K562 (cell line): Measurements from ENCODE around the gene BCKDHB. TPM values are rescaled to one million over a fixed set of nuclear protein-coding genes. Genes with fewer than 3 reads are reported as not detected.

Experiments used
- ATAC-seq: fragments of 200-7000 bp; cut with Tn5 transposase; 3 replicates; pipeline ENCODE4 v1.9.1; 2020; ENCODE audit warnings: moderate library complexity
- BruUV-seq: library from RNA; stranded (reverse); fragments of 400-500 nt; replicated peaks from 2 replicates; lab custom pipeline; 2021; lab: Mats Ljungman, UMichigan
- CTCF ChIA-PET: fragments of 300-600 bp; formaldehyde crosslinking; extraction: SDS; loops from one replicate; lab custom pipeline; 2021; ENCODE audit warnings: low intra/inter-chr PET ratio; lab: Yijun Ruan, JAX
- POLR2A ChIA-PET: fragments of 300-600, 350-650 bp; sonication (Branson Sonifier 250); formaldehyde crosslinking; extraction: SDS; loops from one replicate; lab custom pipeline; 2021; ENCODE audit warnings: antibody characterized with exemption, inconsistent platforms; lab: Yijun Ruan, JAX
- DNase-seq, 4 experiments: peaks; one replicate each; pipeline versions ENCODE4 v3.0.0 to v3.0.0-alpha.2; 2011 to 2018; ENCODE audit warnings: low spot score in 3 of 4, mixed read lengths in 3 of 4; ENCODE audit errors: extremely low read depth in 1 of 4
- FAIRE-seq: peaks from 2 replicates; lab custom pipeline; 2011; peaks lifted over from hg19 to GRCh38; lab: Jason Lieb, UNC
- H2AFZ ChIP-seq: 2 replicates; pipeline ENCODE4 v1.6.0; 2011; ENCODE audit warnings: low read depth, low read length, control low read depth, inconsistent platforms
- H3K27ac ChIP-seq: fragments of 200-600 bp; 3 replicates; pipeline ENCODE4 v1.8.0; 2011; ENCODE audit warnings: low read depth, mild to moderate bottlenecking, control low read depth, inconsistent platforms, low read length, moderate library complexity, mixed read lengths; ENCODE audit errors: extremely low read depth
- H3K27me3 ChIP-seq, 2 experiments: fragments of 300-600 bp in 1 of 2; 2 replicates in 1 of 2; 3 replicates in 1 of 2; pipeline versions ENCODE4 v1.6.0 to v1.8.0; 2011; ENCODE audit warnings: inconsistent platforms in 2 of 2, low read length in 2 of 2, mild to moderate bottlenecking in 1 of 2, mixed read lengths in 1 of 2, moderate library complexity in 1 of 2; ENCODE audit not compliant: control insufficient read depth in 2 of 2, insufficient read depth in 2 of 2
- H3K36me3 ChIP-seq: fragments of 300-600 bp; 3 replicates; pipeline ENCODE4 v1.8.0; 2011; ENCODE audit warnings: mild to moderate bottlenecking, low read length, inconsistent platforms; ENCODE audit not compliant: control insufficient read depth, insufficient read depth
- H3K4me1 ChIP-seq, 2 experiments: fragments of 200-600 bp in 1 of 2; replicated peaks in 1 of 2; 2 replicates in 1 of 2; 3 replicates in 1 of 2; pipeline versions ENCODE4 v1.5.1 to v1.8.0; 2011; ENCODE audit warnings: inconsistent platforms in 2 of 2, low read length in 2 of 2, mild to moderate bottlenecking in 1 of 2, mixed read lengths in 1 of 2, moderate library complexity in 1 of 2; ENCODE audit not compliant: control insufficient read depth in 2 of 2, insufficient read depth in 2 of 2
- H3K4me2 ChIP-seq: 2 replicates; pipeline ENCODE4 v1.6.1; 2011; ENCODE audit warnings: low read length, control low read depth, inconsistent platforms, mixed read lengths; ENCODE audit not compliant: insufficient read depth
- H3K4me3 ChIP-seq: fragments of 200-600 bp; sonication (generic), shearing (Covaris generic); 2 replicates; pipeline ENCODE4 v1.5.1; 2016; ENCODE audit warnings: control low read depth, inconsistent platforms
- H3K79me2 ChIP-seq: fragments of 200-600 bp; 3 replicates; pipeline ENCODE4 v1.8.0; 2011; ENCODE audit warnings: low read length, inconsistent platforms; ENCODE audit not compliant: control insufficient read depth, insufficient read depth
- H3K9ac ChIP-seq, 2 experiments: 2 replicates each; pipeline versions ENCODE4 v1.6.0 to v1.6.1; 2011; ENCODE audit warnings: low read depth in 2 of 2, low read length in 2 of 2, control low read depth in 1 of 2, inconsistent platforms in 1 of 2, mild to moderate bottlenecking in 1 of 2, mixed read lengths in 1 of 2; ENCODE audit not compliant: insufficient read depth in 1 of 2
- H3K9me1 ChIP-seq: one replicate; pipeline ENCODE4 v1.6.0; 2011; ENCODE audit warnings: inconsistent platforms, mild to moderate bottlenecking, low read length, moderate library complexity; ENCODE audit not compliant: control insufficient read depth, insufficient read depth
- H3K9me3 ChIP-seq: replicated peaks from 2 replicates; pipeline ENCODE4 v1.5.1; 2011; ENCODE audit warnings: low read depth, low read length, inconsistent platforms; ENCODE audit not compliant: control insufficient read depth, insufficient read depth
- H4K20me1 ChIP-seq: replicated peaks from 2 replicates; pipeline ENCODE4 v1.6.1; 2011; ENCODE audit warnings: low read length, inconsistent platforms, mixed read lengths; ENCODE audit not compliant: control insufficient read depth, insufficient read depth
- CEBPG ChIP-seq, 3 experiments: fragments of 200-800 bp in 1 of 3; sonication (Bioruptor generic) in 1 of 3; sonication (generic) in 1 of 3; formaldehyde crosslinking in 1 of 3; IDR thresholded peaks in 2 of 3; conservative IDR thresholded peaks in 1 of 3; 2 replicates each; pipeline versions ENCODE4 v1.6.1 to v1.8.0; 2016 to 2022; ENCODE audit warnings: missing compliant biosample characterization in 2 of 3, missing genetic modification characterization in 2 of 3, mild to moderate bottlenecking in 1 of 3, missing genetic modification reagents in 1 of 3
- DMBX1 ChIP-seq: fragments of 250-450 bp; sonication (Bioruptor Pico); IDR thresholded peaks from 2 replicates; pipeline ENCODE4 v1.8.0; 2022; ENCODE audit warnings: inconsistent platforms, mild to moderate bottlenecking, moderate library complexity, borderline replicate concordance
- FIP1L1 ChIP-seq: fragments of 200-400 bp; formaldehyde crosslinking; IDR thresholded peaks from 2 replicates; pipeline ENCODE4 v1.6.1; 2018; ENCODE audit warnings: mild to moderate bottlenecking, low read depth, low read length; ENCODE audit not compliant: poor library complexity, severe bottlenecking
- NELFE ChIP-seq: IDR thresholded peaks from 2 replicates; pipeline ENCODE4 v1.6.1; 2011; ENCODE audit warnings: mild to moderate bottlenecking; ENCODE audit not compliant: insufficient read depth, insufficient read length
- PPARD ChIP-seq: fragments of 250-450 bp; sonication (Bioruptor Pico); IDR thresholded peaks from 2 replicates; pipeline ENCODE4 v1.8.0; 2022; ENCODE audit warnings: inconsistent platforms, mild to moderate bottlenecking, moderate library complexity
- THRA ChIP-seq: fragments of 450-650 bp; IDR thresholded peaks from 2 replicates; pipeline ENCODE4 v1.6.1; 2017; ENCODE audit warnings: mild to moderate bottlenecking, moderate library complexity
- U2AF1 ChIP-seq: fragments of 200-400 bp; formaldehyde crosslinking; optimal IDR thresholded peaks from 2 replicates; pipeline ENCODE3; 2017; ENCODE audit warnings: mild to moderate bottlenecking, low read depth, low read length, moderate library complexity
- YBX1 ChIP-seq: fragments of 450-650 bp; IDR thresholded peaks from 2 replicates; pipeline ENCODE4 v1.7.1; 2016; ENCODE audit warnings: mild to moderate bottlenecking
- ZC3H11A ChIP-seq: IDR thresholded peaks from 2 replicates; pipeline ENCODE4 v1.6.1; 2012; ENCODE audit warnings: low read depth, low read length, improper control_type of control experiment
- ZNF224 ChIP-seq: sonication (generic); formaldehyde crosslinking; IDR thresholded peaks from 2 replicates; pipeline ENCODE4 v1.8.0; 2022; ENCODE audit warnings: mild to moderate bottlenecking, missing genetic modification reagents
- ZNF436 ChIP-seq: fragments of 250-450, 450-650 bp; sonication (Bioruptor Pico); formaldehyde crosslinking; IDR thresholded peaks from 2 replicates; pipeline ENCODE4 v1.7.0; 2020; ENCODE audit warnings: mild to moderate bottlenecking
- ZNF764 ChIP-seq: fragments of 250-450 bp; sonication (Bioruptor Pico); IDR thresholded peaks from 2 replicates; pipeline ENCODE4 v1.4.0; 2020; ENCODE audit warnings: low read depth, mild to moderate bottlenecking, moderate library complexity
- WGBS: fragments of 100-300 bp; shearing (Covaris generic); methylation state at CpG from one replicate; pipeline ENCODE4 v1.1.6; 2016; ENCODE audit warnings: low coverage, mixed read lengths; ENCODE audit not compliant: insufficient coverage; ENCODE audit errors: missing lambda C conversion rate; 5-methylcytosine and 5-hydroxymethylcytosine counted together
- in situ Hi-C: fragments of 300-500 bp; cut with MboI; formaldehyde crosslinking; loops from 4 replicates; pipeline ENCODE4 v1.15.0; 2018; ENCODE audit warnings: inconsistent platforms, mixed read lengths
- intact Hi-C: fragments of 100-400 bp; cut with micrococcal nuclease; formaldehyde crosslinking; loops from 2 replicates; pipeline ENCODE4 v1.14.2; 2022
- polyA plus RNA-seq, 8 experiments: library from polyadenylated mRNA; depleted of rRNA in 4 of 8; stranded (reverse) in 5 of 8; unstranded in 3 of 8; fragments of >200 nt; fragmentation: Nextera tagmentation in 2 of 8; fragmentation: Illumina TruSeq in 1 of 8; extraction: Ambion mirVana in 2 of 8; extraction: Trizol in 1 of 8; gene quantifications; 2 replicates each; pipeline versions ENCODE4 v1.2.1 to v1.2.3, GENCODE V29; 2011 to 2014; ENCODE audit warnings: inconsistent platforms in 1 of 8, missing spikeins in 1 of 8
- total RNA-seq, 7 experiments: library from RNA; depleted of rRNA in 6 of 7; stranded (reverse); fragments of >200 nt in 6 of 7; fragmentation: Illumina TruSeq in 2 of 7; extraction: Trizol in 2 of 7; gene quantifications; 2 replicates each; pipeline versions ENCODE4 v1.2.1 to v1.2.3, GENCODE V29; 2011 to 2021; ENCODE audit warnings: low replicate concordance in 1 of 7
- TF ChIP-seq, protein P1 (sequence below): sonication (generic); formaldehyde crosslinking; IDR thresholded peaks from 2 replicates; pipeline ENCODE4 v1.8.0; 2023; ENCODE audit warnings: mild to moderate bottlenecking, missing genetic modification reagents

The BCKDHB gene
- total and polyA plus RNA-seq, 9 of the 15 experiments (the other 6 are each of a cell fraction or from before 2014, with no cell fraction given): 4.1 to 23.7 (median 7.5) TPM

GRCh38 chr6:80181352-80182081 is 75.0 kb downstream of the BCKDHB start:
- no peak for TF ChIP-seq FIP1L1
- TF ChIP-seq CEBPG (CRISPR knock-in tag; IDR thresholded peaks at IDR 0.05): no peak
- 0 out of 4 replicates have a peak, but pooled peaks of 1 of the 2 experiments have one; percentile 14 for TF ChIP-seq CEBPG (tag; conservative IDR thresholded peaks at IDR 0.05 in 1 of 2, IDR thresholded peaks at IDR 0.05 in 1 of 2)
- no peak for TF ChIP-seq PPARD (CRISPR knock-in tag)
- ChIA-PET POLR2A (no interaction called here), CTCF (no interaction called here)
- no peaks in the 10 kb centered on the region for H3K79me2 ChIP-seq
- 33% methylated on average over 4 of the region's 4 CpGs for WGBS
- H3K27me3 ChIP-seq: no peaks in the 10 kb centered on the region
- no peaks in the 10 kb centered on the region; the same call in 1 of the 2 replicates for H4K20me1 ChIP-seq
- no peaks in the 10 kb centered on the region for H3K36me3 ChIP-seq
- H2AFZ ChIP-seq: no peak overlapping the region
- H3K9ac ChIP-seq: no peak overlapping the region
- no peak overlapping the region for H3K27ac ChIP-seq
- DNase-seq: peak in 1 of 4 experiments; percentile 1
- no TSS peak for BruUV-seq
- intact Hi-C loops (no loop called here), in situ Hi-C loops (no loop called here)
- ATAC-seq: no peak
- peak; percentile 26 for FAIRE-seq
- H3K9me3 ChIP-seq: no peaks in the 10 kb centered on the region
- H3K4me1 ChIP-seq: no peaks in the 10 kb centered on the region
- H3K9me1 ChIP-seq: no peaks in the 10 kb centered on the region
- no peak overlapping the region for H3K4me3 ChIP-seq
- H3K4me2 ChIP-seq: no peak overlapping the region

GRCh38 chr6:80182308-80182707 is 75.8 kb downstream of the BCKDHB start:
- no peak overlapping the region for H3K4me2 ChIP-seq
- H3K27me3 ChIP-seq: no peaks in the 10 kb centered on the region
- intact Hi-C loops (no loop called here), in situ Hi-C loops (no loop called here)
- CTCF ChIA-PET: no interaction called here
- H4K20me1 ChIP-seq: no peaks in the 10 kb centered on the region; the same call in 1 of the 2 replicates
- DNase-seq (no peak), FAIRE-seq (no peak), ATAC-seq (no peak)
- BruUV-seq: no TSS peak
- WGBS: 53% methylated on average over 1 of the region's 1 CpG
- no peak overlapping the region for H3K27ac ChIP-seq
- POLR2A ChIA-PET: no interaction called here
- H3K9me3 ChIP-seq: no peaks in the 10 kb centered on the region
- no peak overlapping the region for H3K4me3 ChIP-seq
- H3K9ac ChIP-seq: no peak overlapping the region
- no peaks in the 10 kb centered on the region for H3K9me1 ChIP-seq
- no peak overlapping the region for H2AFZ ChIP-seq
- H3K36me3 ChIP-seq: no peaks in the 10 kb centered on the region
- H3K79me2 ChIP-seq: no peaks in the 10 kb centered on the region
- H3K4me1 ChIP-seq: no peaks in the 10 kb centered on the region
- no peak for TF ChIP-seq NELFE
- TF ChIP-seq ZC3H11A: no peak
- no peak for TF ChIP-seq ZNF436 (CRISPR knock-in tag)
- TF ChIP-seq THRA: no peak
- TF ChIP-seq YBX1: no peak
- no peak for TF ChIP-seq ZNF764 (CRISPR knock-in tag)
- TF ChIP-seq, protein P1, sequence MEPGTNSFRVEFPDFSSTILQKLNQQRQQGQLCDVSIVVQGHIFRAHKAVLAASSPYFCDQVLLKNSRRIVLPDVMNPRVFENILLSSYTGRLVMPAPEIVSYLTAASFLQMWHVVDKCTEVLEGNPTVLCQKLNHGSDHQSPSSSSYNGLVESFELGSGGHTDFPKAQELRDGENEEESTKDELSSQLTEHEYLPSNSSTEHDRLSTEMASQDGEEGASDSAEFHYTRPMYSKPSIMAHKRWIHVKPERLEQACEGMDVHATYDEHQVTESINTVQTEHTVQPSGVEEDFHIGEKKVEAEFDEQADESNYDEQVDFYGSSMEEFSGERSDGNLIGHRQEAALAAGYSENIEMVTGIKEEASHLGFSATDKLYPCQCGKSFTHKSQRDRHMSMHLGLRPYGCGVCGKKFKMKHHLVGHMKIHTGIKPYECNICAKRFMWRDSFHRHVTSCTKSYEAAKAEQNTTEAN (CRISPR knock-in tag): no peak
- TF ChIP-seq DMBX1 (CRISPR knock-in tag): no peak
- no peak for TF ChIP-seq ZNF224 (CRISPR knock-in tag)
- TF ChIP-seq U2AF1: no peak
